Measurements from ENCODE around the gene PIGU.

PIGU gene

DNA sequence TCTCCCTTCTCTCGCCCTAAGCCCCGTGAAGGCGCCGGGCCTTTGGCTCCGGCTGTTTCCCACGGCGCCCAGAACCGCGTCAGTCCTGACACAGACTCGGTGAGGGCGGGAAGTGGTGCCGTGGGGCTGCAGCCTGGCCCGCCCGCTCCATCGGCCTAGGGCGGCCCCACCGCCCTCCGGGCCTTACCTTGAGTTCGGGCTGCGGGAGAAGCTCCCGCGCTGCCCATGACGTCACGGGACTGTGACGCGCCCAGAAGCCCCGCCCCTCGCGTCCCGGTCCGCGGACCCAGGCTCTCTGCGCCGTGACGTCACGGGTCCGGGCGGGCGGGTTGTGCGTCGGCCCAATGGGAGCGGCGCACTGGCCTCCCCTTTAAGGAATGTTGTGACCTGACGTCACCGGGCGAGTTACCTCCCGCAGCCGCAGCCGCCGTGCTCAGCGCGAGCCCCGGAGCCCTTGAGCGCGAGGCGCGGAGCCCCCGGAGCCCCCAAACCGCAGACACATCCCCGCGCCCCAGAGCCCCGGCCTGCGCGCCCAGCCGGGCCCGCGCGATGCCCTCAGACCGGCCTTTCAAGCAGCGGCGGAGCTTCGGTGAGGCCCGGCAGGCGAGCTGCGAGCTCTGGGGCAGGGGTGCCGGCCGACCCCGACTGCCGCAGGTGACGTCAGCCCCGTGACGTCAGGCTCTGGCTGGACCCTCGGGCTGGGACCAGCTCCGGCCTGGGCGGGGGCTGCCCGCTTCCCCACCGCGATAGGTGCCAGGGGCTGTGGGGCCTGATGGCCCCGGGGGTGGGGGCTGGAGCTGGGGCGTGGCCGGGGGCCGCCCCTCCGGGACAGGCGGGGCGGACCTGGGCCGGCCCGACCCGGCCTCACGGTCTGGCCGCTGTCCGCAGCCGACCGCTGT is 118.3 kb downstream of the PIGU start, which contains the start of gene MAP1LC3A:
Gene MAP1LC3A, plus strand, starts transcription at position 399 of the 899 bp plus-strand sequence. Its CDS starts 151 bp downstream, at position 550.
- peak; percentile 84 to 90 (median 88) for DNase-seq (ENCODE audit: low read depth in 3 of 3)

DNA sequence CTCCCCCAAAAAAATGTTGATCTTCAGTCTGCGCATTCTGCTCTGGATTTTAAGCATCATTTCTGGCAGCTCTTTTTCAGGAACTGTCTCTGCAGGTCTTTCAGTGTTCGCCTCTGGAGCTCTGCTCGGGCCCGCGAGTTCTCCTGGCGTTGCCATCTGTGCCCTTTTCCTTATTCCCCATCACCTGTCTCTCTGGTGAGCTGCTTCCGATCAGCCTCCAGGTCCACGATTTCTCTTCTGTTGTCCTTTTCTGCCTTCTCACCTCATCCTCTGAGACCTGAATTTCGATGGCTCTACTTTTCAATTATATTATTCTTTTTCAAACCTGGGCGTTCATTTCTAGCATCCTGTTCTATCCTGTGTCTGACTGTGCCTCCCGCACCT is 119.0 kb downstream of the PIGU start:
- DNase-seq (ENCODE audit: low read depth in 3 of 3): no peak

- DNase-seq (ENCODE audit: low read depth in 3 of 3): no peak
Observed at GRCh38 chr20:34553366-34553867, 123.5 kb downstream of the PIGU start.

DNA sequence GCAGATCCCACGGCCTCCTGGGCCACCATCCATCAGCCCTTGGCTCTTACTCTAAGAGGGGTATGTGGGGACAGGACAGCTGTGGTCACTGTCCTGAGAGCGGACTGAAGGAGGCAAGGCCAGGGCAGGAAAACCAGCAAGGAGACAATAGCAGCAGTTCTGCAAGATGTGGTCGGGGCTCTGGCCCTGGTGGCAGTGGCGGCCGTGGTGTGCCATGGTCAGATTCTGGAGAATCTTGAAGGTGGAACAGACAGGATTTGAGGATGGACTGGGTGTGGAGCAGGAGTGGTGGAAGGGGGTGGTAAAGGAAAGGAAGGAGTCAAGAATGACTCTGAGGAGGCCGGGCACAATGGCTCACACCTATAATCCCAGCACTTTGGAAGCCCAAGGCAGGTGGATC is 124.3 kb downstream of the PIGU start:
- no peak for DNase-seq (ENCODE audit: low read depth in 3 of 3)

- DNase-seq (ENCODE audit: low read depth in 3 of 3): no peak
Observed at GRCh38 chr20:34549929-34550305, 127.0 kb downstream of the PIGU start.

DNA sequence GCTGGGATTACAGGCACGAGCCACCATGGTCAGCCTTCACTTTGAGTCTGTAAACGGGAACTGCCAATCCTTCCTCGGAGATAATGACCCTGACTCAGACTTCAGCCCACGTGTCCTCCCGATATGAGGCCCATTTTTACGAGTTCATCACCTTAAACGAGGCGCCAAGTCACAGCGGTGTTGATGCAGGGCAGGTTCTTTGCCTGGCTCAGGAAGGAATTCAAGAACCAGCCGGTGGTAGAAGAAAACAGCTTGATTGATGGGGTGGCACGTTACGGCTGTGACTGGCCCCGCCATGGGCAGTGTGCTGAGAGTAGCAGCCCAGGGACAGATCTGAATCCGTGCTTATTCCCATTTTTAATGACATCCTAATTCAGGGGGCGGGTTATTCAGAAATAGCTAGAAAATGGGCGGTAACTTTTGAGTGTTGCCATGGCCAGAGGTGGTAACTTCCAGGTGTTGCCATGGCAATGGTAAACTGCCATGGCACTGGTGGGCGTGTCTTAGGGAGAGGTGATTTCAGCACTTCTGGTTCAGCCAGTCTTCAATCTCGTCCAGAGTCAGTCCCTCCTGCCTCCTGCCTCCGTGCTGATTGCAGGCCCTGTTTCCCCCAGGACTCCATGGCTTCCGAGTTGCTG is 127.5 kb downstream of the PIGU start:
- DNase-seq (ENCODE audit: low read depth in 3 of 3): no peak

DNA sequence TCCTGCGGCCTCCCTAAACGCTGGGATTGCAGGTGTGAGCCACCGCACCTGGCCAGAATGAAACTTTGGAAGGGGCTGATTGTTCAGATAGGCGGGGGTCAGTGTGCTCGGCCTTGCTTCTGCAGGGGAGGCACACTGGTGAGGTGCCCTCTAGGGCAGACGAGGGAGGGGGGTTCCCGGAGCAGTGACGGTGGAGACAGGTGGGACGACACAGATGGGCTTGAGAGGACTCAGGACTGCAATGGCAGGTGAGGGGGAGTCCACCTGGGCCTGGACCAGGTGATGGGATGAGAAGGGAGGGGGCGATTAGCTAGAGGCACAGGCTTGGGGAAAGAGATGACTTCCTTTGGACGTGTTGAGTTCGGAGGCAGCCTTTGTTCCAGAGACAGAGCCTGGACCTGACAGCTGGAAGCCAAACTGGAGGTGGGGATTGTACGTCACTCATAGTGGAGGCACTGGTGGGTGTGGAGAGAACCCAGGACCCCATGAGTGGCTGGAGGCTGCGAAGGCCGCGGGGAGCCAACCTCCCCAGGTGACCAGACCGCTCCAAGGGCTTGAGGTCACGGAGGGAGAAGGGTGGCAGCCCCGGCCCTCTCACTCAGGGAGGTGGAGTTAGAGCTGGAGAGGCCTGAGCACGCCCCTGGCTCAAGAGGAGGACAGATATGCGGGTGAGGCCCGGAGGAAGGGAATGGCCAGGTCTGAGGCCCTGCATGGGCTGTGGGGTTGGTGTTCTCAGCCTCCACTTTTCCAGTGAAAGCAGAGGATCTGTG is 128.9 kb downstream of the PIGU start:
- DNase-seq (ENCODE audit: low read depth in 3 of 3): no peak

DNA sequence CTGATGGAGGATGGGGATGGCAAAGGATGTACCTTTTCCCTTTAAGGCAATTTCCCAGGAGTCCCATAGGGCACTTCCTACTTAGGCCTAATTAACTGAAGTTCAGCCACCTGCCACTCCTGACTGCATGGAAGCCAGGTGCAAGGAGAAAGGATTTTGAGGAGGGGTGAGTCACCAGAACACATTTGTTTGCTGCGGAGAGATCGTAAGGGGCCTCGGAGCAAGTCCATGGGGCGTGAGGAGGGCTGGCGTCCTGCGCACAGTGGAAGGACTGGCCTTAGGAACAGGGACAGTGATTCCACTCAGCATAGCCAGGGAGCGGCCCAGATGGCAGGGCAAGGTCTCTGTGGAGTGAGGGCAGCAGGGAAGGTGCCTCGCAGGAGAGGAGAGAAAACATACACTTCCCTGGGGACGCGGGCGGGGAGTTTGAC is 130.1 kb downstream of the PIGU start:
- no peak for DNase-seq (ENCODE audit: low read depth in 3 of 3)

GRCh38 chr20:34544109-34544796 is 132.6 kb downstream of the PIGU start:
- peak in 1 of 3 donors; percentile 15 for DNase-seq (ENCODE audit: low read depth in 3 of 3)

DNA sequence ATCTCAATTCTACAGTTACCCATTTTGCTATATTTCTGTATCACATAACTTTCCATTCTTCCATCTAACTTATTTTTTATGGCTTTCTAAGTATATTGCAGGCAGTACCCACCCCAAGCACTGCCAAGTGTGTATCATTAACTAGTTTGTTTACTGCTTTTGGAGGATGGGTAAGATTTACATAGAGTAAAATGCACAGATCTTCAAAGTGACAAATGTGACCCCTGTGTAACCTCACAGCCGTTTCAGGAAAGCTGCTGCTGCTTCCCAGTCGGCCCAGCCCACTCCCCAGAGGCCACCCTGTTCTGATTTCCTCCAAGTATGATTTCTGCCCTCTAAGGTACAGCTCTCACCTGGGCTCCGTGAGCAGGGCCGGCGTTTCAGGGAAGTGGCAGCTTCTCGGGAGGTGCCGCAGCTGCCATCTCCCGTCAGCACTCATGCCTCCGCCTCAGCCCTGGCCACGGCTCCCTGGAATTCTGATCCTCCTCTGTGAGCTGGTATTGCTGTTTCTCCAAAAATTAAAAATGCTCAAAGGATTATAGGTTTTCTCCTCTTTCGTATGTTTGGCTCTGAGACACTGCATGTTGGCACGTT is 133.3 kb downstream of the PIGU start:
- DNase-seq (ENCODE audit: low read depth in 3 of 3): no peak

GRCh38 chr20:34542439-34542838 is 134.5 kb downstream of the PIGU start:
- no peak for DNase-seq (ENCODE audit: low read depth in 3 of 3)

- no peak for DNase-seq (ENCODE audit: low read depth in 3 of 3)
Observed at GRCh38 chr20:34541917-34542316, 135.0 kb downstream of the PIGU start.

- no peak for DNase-seq (ENCODE audit: low read depth in 3 of 3)
Observed at GRCh38 chr20:34541264-34541901, 135.5 kb downstream of the PIGU start.

DNA sequence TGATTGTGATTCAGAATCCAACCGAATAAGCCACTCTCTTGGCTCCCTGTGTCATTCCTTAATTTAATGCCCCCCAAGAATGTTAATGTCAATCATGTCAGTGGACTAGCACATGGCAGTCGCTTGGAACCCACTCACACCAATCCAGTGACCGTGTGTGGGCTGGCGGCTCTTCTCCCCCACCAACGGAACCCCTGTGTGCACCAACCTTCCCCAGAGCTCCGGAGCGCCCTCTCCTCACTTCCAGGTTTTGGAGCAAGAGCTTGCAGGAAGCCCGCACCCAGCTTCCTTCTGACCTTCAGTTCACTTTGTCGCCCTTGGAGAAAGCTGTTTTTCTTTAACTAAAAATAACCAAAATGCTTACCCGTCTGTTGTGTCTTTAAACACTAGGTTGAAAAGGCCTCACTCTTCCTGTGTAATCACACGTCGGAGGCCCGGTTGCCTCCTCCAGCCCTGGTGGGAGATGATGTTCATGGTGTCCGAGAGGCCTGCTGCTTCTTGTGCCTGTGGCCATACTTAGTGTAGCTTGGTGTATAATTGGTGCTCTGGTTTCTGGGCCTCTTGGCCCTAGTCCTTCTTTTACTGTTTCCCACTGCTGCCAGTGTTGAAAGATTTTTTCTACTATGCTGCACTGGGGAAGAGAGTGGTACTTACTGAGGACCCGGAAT is 136.2 kb downstream of the PIGU start:
- no peak for DNase-seq (ENCODE audit: low read depth in 3 of 3)

DNA sequence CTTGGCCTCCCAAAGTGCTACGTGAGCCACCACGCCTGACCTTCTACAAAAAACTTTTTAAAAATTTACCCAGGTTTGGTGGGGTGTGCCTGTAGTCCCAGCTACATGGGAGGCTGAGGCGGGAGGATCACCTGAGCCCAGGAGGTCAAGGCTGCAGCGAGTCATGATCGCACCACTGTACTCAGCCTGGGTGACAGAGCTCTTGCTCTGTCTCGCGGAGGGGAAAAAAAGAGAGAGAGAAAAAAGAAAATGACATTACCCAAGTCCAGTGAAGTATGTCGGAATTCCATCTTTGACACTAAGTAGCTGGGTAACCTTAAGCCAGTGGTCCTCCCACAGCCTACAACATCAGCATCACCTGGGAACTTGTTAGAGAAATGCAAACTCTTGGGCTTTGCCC is 137.1 kb downstream of the PIGU start:
- DNase-seq (ENCODE audit: low read depth in 3 of 3): no peak

DNA sequence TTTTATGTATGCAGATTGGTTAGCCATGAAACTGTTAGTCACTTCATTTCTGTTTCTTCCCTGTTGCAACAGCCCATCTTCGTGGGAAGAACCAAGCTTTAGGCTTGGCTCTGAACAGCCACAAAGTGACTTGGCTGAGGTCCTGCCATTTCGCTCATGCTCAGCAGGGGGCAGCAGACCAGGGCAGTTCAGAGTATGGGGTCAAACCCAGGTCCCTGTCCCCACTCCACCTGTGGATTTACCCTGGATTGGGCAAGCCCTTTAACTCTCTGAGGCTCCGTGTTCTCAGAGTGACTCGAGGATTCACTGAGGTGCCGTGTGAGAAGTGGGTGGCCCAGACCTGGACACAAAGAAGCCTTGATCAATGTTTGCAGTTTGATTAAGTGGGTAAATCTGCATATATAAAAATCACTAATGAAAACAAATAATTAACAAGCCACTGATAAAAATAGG is 138.2 kb downstream of the PIGU start:
- peak in 1 of 3 donors; percentile 31 for DNase-seq (ENCODE audit: low read depth in 3 of 3)

DNA sequence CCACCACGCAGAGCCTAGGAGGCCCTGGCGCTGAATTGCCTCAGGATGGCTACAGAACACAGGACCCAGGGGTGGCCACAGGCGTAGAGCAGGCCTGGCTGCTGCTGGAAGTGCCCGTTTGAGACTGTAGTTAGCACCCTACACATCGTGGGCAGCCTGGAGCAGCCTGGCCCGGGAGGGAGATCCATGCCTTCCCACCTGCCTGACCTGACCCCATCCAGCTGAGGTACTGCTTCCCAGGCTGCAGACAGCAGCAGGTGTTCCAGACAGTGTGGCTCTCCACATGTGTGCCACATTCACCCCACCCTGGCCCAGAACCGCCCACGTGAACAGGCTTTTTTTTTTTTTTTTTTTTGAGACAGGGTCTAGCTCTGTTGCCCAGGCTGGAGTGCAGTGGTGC is 139.2 kb downstream of the PIGU start:
- DNase-seq (ENCODE audit: low read depth in 3 of 3): no peak

- DNase-seq (ENCODE audit: low read depth in 3 of 3): peak in 1 of 3 donors; percentile 31
Observed at GRCh38 chr20:34536798-34537394, 140.0 kb downstream of the PIGU start.

DNA sequence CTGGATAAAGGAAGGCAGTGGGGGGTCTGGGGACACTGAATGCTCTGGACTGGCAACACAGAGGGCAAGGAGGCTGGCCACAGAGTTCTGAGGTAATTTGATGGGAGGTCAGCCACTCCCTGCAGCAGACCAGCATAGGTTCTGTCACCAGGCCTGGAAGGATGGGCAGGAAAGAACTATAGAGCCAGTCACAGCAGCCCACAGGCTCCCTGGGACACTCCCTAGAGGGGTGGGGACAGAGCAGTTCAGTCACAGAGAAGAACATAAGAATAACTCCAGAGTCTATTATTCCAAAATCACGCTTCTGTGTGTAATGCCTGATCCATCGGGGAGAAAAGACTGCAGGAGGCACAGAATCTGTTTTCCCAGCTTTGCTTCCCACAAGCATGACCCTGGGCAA is 141.0 kb downstream of the PIGU start:
- DNase-seq (ENCODE audit: low read depth in 3 of 3): no peak

Data from stimulated activated CD4-positive, alpha-beta T cell treated with anti-CD3 and anti-CD28 coated beads, TNF-alpha, amount 100 ng/mL, for 48 hours (primary cell).